Measurements from ENCODE around the gene HEXA.

The HEXA gene

DNA sequence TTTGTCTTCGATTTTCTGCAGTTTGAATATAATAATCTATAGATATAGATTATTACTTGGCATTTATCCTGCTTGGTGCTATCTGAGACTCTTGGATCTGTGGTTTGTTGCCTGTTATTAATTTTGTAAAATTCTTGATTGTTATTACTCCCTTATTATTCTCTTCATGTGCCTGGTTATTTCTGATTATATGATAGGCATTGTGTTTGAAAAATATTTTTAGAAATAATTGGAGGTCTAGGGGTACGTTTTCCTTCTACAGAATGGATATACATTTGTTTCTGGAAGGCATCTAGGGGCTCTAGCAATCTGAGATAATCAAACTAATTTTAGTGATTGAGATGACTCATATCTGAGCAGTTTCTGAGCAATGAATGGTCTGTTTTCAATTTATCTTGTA, 41.0 kb downstream of the HEXA start:
- Histone ChIP-seq H3K4me3 (no peak overlapping the region), H3K27ac (no peak overlapping the region)

GRCh38 chr15:72331021-72331420, 44.8 kb downstream of the HEXA start:
- no peak overlapping the region for H3K4me3 ChIP-seq
- H3K27ac ChIP-seq = no peak overlapping the region

DNA sequence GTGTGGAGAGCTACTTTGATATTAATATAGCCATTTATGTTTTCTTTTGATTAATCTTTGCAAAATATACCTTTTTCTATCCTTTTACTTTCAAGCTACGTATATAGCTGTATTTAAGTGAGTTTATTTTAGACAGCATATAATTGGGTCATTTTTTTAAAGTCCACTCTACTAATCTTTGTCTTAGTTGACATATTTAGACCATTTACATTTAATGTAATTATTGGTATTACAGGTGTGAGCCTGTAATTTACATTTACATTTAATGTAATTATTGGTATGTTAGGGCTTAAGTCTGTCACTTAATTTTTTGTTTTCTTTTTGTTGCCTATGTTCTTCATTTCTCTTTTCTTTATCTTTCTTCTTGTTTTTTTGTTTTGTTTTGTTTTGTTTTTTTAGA, 52.1 kb downstream of the HEXA start:
- Histone ChIP-seq H3K27ac (no peak overlapping the region), H3K4me3 (no peak overlapping the region)

DNA sequence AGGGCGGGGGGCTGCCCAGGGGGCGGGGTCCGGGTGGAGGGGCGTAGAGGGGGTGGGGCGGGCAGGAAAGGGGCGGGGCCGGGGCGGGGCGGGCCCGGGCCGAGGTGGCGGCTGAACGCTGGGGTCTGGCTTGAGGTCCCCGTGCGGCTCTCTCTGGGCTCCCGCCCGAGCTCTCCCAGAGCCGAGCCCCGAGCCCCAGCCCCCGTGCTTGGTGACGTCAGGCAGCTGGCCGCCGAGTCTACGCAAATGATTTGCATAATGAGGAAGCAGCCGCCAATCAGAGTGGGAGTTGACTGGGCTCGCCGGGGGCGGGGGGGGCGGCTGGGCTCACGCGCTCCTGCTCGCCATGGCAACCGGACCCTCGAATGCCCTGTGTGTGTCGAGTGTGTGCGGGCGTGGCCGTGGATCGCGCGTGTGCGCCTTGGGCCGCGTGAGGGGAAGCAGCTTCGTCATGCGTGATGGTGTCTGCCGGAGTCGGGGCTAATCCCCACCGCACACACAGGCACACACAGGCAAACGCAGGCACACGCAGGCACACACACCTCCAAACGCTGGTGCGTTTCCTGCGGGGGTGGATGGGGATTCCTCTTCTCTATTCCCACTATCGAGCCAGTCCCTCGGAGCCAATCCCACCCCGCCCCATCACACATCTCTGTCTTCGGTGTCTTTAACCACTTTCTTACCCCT, 55.7 kb downstream of the HEXA start, which contains the start of gene CELF6:
Gene CELF6 (minus strand): TSS at position 173 of the 687 bp plus-strand sequence. CDS start 283 bp downstream, outside the sequence.
- Histone ChIP-seq H3K4me3 (peak within 1 kb of the TSS; percentile 23 to 58 (median 46)), H3K27ac (peak within 1 kb of the TSS in 1 of 21 experiments; percentile 31)

DNA sequence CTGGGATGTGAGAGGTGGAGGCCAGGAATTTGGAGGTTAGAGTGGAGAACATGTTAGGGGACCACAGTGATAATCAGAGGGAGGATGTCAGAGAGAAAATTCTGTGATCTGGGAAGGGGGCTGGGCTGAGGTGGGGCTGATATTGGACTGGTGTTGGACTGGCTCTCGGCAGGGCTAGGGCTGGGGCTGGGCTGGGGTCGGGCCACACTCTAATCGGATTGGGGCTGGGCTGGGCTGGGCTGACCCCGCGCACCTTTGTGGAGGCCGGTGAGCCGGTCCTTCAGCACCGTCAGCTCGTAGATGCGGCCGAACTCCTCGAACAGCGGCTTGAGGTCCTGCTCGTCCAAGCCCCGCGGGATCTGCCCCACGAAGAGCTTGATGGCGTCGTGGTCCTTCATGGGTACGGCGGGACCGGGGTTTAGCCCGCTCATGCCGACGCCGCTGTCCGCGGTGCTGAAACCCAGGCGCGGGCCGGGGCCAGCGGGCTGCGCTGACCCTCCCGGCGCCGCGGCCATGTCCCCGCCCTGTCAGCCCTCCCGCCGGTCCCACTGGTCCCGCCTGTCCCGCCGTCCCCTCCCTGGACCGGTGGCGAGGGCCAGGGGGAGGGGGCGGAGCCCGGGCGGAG, 56.3 kb downstream of the HEXA start:
- H3K27ac ChIP-seq = peak overlapping the region in 1 of 21 experiments; percentile 31

GRCh38 chr15:72318408-72318942, 57.3 kb downstream of the HEXA start:
- no peak overlapping the region for H3K4me3 ChIP-seq
- no peak overlapping the region for H3K27ac ChIP-seq

More for the DNA sequence above, 56.3 kb downstream of the HEXA start:
- H3K4me3 ChIP-seq = peak overlapping the region; percentile 23 to 58 (median 46)

- Histone ChIP-seq H3K27ac (no peak overlapping the region), H3K4me3 (no peak overlapping the region)
These were observed 60.0 kb downstream of the HEXA start for GRCh38 chr15:72315706-72316370.

- no peak overlapping the region for H3K27ac ChIP-seq
- no peak overlapping the region for H3K4me3 ChIP-seq
These were observed 61.9 kb downstream of the HEXA start for GRCh38 chr15:72313881-72314280.

DNA sequence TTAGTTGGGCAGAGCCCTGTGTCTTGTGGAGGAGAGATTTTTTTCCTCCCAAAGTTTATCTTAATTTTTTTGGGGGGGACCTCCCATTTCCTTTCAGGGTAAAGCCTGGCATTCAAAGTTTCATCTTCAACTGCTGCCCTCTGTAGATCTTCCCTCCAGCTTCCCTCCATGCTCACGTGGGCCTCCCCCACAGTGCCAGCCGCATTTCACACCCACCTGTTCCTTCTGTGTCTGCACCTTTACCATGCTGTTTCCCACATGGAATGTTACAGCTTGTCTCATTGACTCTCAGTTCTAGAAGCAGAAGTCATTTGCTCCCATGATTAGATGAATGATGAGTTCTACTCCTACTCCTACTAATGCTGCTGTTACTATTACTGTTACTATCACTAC, 62.4 kb downstream of the HEXA start:
- no peak overlapping the region for H3K4me3 ChIP-seq

GRCh38 chr15:72312605-72313447, 63.0 kb downstream of the HEXA start:
- H3K27ac ChIP-seq = no peak overlapping the region
- H3K4me3 ChIP-seq = no peak overlapping the region

More for the DNA sequence above, 62.4 kb downstream of the HEXA start:
- no peak overlapping the region for H3K27ac ChIP-seq

- no peak overlapping the region for H3K27ac ChIP-seq
- no peak overlapping the region for H3K4me3 ChIP-seq
These were observed 68.8 kb downstream of the HEXA start for GRCh38 chr15:72307026-72307425.

DNA sequence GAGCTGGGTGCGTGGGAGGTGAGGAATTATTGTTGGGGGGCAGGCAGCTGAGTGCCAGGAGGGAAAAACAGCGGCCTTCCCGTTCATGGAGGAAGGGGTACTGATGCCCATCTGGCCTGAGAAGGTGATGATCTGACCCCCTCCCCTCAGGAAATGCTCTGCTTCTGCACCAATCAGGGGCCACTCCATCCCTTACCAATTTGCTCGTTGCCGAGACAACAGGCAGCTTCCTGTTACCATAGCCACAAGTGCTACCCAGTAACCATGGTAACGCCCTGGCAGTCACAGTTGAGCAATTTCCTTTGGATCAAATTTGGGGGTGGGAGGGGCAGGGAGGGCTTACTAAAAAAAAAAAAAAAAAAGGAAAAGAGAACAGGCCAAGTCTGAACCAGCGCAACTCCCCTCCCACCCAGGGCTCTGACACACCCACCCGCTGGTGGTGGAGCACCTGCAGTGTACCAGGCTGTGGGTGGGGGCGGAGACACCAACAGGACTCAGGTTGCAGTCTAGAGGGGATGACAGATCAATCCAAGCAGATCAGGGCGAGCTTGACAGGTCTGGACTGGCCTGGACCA, 69.5 kb downstream of the HEXA start:
- H3K4me3 ChIP-seq = no peak overlapping the region
- no peak overlapping the region for H3K27ac ChIP-seq

DNA sequence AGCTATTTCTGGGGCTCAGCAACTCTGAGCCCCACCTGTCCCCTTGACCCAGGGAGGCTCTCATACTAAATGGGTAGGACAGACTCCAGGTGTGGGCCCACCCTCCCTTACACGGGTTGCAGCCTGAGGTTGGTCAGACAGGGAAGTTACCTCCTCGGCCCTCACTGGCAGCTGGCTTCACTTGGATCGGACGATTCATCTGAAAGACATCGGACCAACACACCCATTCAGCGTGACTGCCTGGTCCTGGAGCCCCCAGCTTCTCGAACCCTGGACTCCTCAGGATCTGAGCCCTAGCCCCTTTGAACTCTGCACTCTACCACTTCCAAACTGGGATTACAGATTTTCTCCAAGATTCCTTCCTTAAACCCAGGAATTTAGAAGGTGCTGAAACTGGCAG, 71.2 kb downstream of the HEXA start:
- Histone ChIP-seq H3K27ac (no peak overlapping the region), H3K4me3 (no peak overlapping the region)

DNA sequence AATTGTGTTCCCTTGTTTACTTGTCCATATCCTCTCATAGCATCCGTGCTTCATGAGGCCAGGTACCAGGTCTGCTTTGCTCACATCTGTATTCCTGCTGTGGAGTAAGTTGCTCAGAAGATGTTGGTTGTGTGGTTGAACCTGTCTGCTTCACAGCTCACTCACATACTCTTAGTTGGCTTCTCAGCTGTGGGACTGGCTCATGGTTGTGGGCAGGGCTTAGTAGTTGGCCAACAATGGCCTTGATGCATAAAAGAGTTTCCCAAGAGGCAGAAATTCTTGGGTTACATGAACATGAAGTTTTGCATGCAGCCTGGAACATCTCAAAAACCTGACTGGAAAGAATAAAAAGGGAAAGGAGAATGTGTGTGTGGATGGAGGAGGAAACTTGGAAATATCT, 72.9 kb downstream of the HEXA start:
- H3K4me3 ChIP-seq = no peak overlapping the region
- no peak overlapping the region for H3K27ac ChIP-seq

Measured in skin epidermis (tissue), 12 donors.